Loucy (cell line): Measurements from ENCODE around the gene B3GALT6.

Experiments used
- EZH2phosphoT487 ChIP-seq: fragments of 200-600 bp; IDR thresholded peaks from 2 replicates; pipeline ENCODE4 v1.6.1; 2018; ENCODE audit warnings: antibody characterized with exemption, mild to moderate bottlenecking, moderate library complexity, borderline replicate concordance
- TF ChIP-seq, protein P1 (sequence below): fragments of 200-600 bp; sonication (generic); conservative IDR thresholded peaks from 2 replicates; pipeline ENCODE4 v1.5.1; 2014; ENCODE audit warnings: mild to moderate bottlenecking, antibody characterized with exemption, low read length

DNA sequence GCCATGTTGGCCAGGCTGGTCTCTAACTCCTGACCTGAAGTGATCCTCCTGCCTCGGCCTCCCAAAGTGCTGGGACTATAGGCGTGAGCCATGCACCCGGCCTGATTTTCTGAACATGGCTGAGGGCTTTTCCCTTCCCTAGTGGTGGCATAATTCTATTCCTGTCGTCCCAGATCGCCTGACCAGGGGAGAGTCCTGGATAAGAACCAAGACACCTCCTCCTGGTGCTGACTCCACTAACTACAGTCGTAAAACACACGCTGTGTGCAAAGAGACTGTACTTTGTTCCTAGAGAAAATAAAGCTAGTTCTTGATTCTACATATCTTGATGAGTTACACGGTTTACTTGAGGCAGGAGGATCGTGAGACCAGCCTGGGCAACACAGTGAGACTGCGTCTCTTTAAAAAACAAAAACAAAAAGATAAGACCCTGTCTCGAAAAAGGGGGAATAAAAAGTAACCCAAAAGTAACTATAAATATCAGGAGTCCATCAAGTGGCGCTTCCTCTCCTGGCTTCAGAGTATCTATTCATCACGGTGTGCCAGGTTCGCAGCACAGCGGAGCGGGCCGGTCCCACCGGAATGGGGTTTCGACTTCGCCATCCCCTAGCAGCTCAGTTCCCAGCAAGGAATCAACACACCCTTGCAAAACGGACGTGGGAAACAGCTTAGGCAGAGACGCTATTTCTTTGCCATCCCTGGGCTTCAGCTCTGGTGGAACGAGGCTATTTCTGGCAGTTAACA, 1.2 kb upstream of the B3GALT6 start:
- TF ChIP-seq, protein P1, sequence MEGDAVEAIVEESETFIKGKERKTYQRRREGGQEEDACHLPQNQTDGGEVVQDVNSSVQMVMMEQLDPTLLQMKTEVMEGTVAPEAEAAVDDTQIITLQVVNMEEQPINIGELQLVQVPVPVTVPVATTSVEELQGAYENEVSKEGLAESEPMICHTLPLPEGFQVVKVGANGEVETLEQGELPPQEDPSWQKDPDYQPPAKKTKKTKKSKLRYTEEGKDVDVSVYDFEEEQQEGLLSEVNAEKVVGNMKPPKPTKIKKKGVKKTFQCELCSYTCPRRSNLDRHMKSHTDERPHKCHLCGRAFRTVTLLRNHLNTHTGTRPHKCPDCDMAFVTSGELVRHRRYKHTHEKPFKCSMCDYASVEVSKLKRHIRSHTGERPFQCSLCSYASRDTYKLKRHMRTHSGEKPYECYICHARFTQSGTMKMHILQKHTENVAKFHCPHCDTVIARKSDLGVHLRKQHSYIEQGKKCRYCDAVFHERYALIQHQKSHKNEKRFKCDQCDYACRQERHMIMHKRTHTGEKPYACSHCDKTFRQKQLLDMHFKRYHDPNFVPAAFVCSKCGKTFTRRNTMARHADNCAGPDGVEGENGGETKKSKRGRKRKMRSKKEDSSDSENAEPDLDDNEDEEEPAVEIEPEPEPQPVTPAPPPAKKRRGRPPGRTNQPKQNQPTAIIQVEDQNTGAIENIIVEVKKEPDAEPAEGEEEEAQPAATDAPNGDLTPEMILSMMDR = 0 out of 2 replicates have a peak, but pooled peaks have one; percentile 30
- TF ChIP-seq EZH2phosphoT487 = no peak
